Right cardiac atrium (tissue), 5 donors: ENCODE results near the gene TBC1D24. TPM values are rescaled to one million over a fixed set of nuclear protein-coding genes. Genes with fewer than 3 reads are reported as not detected.

Source experiments
- ATAC-seq, 2 donors: fragments of 200-7000 bp; cut with Tn5 transposase; one replicate each; pipeline versions ENCODE4 v1.8.0 to v1.9.1; 2020; ENCODE audit warnings: moderate library complexity in 2 of 2, mild to moderate bottlenecking in 1 of 2
- DNase-seq, 3 donors: peaks; one replicate each; pipeline ENCODE4 v3.0.0-alpha.2; 2020
- H3K27ac ChIP-seq: one replicate; pipeline ENCODE4 v1.5.1; 2013; ENCODE audit warnings: mild to moderate bottlenecking, low read length, control low read depth, moderate library complexity
- H3K27me3 ChIP-seq: one replicate; pipeline ENCODE4 v1.6.1; 2013; ENCODE audit not compliant: control insufficient read depth, insufficient read depth
- H3K4me1 ChIP-seq: one replicate; pipeline ENCODE4 v1.6.1; 2013; ENCODE audit warnings: low read length; ENCODE audit not compliant: control insufficient read depth, insufficient read depth
- H3K4me3 ChIP-seq: one replicate; pipeline ENCODE4 v1.5.1; 2013; ENCODE audit warnings: low read length, control low read depth
- H3K9me3 ChIP-seq: one replicate; pipeline ENCODE4 v1.6.1; 2013; ENCODE audit warnings: low read length; ENCODE audit not compliant: control insufficient read depth
- WGBS: extraction: QIAGEN DNeasy Blood & Tissue Kit; methylation state at CpG from one replicate; pipeline ENCODE4 v1.1.7; 2013; 5-methylcytosine and 5-hydroxymethylcytosine counted together
- intact Hi-C, 4 donors: fragments of 100-400 bp; cut with DNase I; formaldehyde crosslinking; loops; one replicate each; pipeline versions ENCODE4 v1.11.0 to v1.14.0; 2022 to 2023
- polyA plus RNA-seq: library from polyadenylated mRNA; stranded (reverse); fragments of 200-250 nt; gene quantifications from one replicate; pipeline ENCODE4 v1.2.3, GENCODE V29; 2013
- total RNA-seq, 4 donors: library from RNA; stranded (reverse); fragmentation: NEBNext Ultra II Directional; extraction: Animal tissue kit (Norgen Biotek cat#: 25700); gene quantifications; one replicate each; pipeline ENCODE4 v1.2.1, GENCODE V29; 2021
- donor health status: healthy with polysubstance abuse.
- donor health status: DM: no; HTN: yes; CAD: no.
- donor health status: DM: no; HTN: no; CAD: no.
- donor health status: DM: no; HTN: yes; CAD: no; lungs with severe emphysema.
- donor health status: DM: yes; HTN: yes; CAD: no.

The TBC1D24 gene
- total and polyA plus RNA-seq, 5 donors = 5.7 to 15.5 (median 12.8) TPM

- intact Hi-C loops = no loop called here
- H3K4me1 ChIP-seq = peaks cover 6% of the 10 kb centered on the region
- WGBS = 79% methylated on average over 7 of the region's 7 CpGs
Observed at GRCh38 chr16:2470234-2470601, 4.7 kb upstream of the TBC1D24 start.

GRCh38 chr16:2470603-2471015 lies 4.3 kb upstream of the TBC1D24 start:
- 28% methylated on average over 9 of the region's 9 CpGs for WGBS
- DNase-seq (no peak), ATAC-seq (no peak)
- no peaks in the 10 kb centered on the region for H3K27me3 ChIP-seq
- H3K9me3 ChIP-seq = no peaks in the 10 kb centered on the region
- peaks cover 6% of the 10 kb centered on the region for H3K4me1 ChIP-seq
- intact Hi-C loops = no loop called here
- H3K27ac ChIP-seq = no peak overlapping the region
- H3K4me3 ChIP-seq = no peak overlapping the region

More at GRCh38 chr16:2470234-2470601, 4.7 kb upstream of the TBC1D24 start:
- ATAC-seq (no peak), DNase-seq (peak in 1 of 3 donors; percentile 49)
- H3K9me3 ChIP-seq = no peaks in the 10 kb centered on the region
- H3K27ac ChIP-seq = no peak overlapping the region
- H3K4me3 ChIP-seq = no peak overlapping the region
- no peaks in the 10 kb centered on the region for H3K27me3 ChIP-seq

GRCh38 chr16:2471016-2471652 lies 3.8 kb upstream of the TBC1D24 start, which contains the start of gene NTN3:
TSS of gene NTN3 (plus strand) at chr16:2471297. CDS start at chr16:2471702, 405 bp downstream.
- Histone ChIP-seq H3K27me3 (no peaks in the 10 kb centered on the region), H3K9me3 (no peaks in the 10 kb centered on the region), H3K4me1 (peaks cover 6% of the 10 kb centered on the region), H3K4me3 (peak within 1 kb of the TSS; percentile 9), H3K27ac (no peak within 1 kb of the TSS)
- intact Hi-C loops = no loop called here
- ATAC-seq = no peak
- WGBS = 1% methylated on average over 59 of the region's 59 CpGs
- peak in 2 of 3 donors; percentile 69 to 75 for DNase-seq

GRCh38 chr16:2471653-2472487 lies 3.1 kb upstream of the TBC1D24 start:
- intact Hi-C loops = no loop called here
- 34% methylated on average over 61 of the region's 61 CpGs for WGBS
- H3K4me1 ChIP-seq = peaks cover 6% of the 10 kb centered on the region
- H3K27ac ChIP-seq = no peak overlapping the region
- ATAC-seq (no peak), DNase-seq (peak in 2 of 3 donors; percentile 72)
- H3K27me3 ChIP-seq = no peaks in the 10 kb centered on the region
- H3K9me3 ChIP-seq = no peaks in the 10 kb centered on the region
- peak overlapping the region; percentile 9 for H3K4me3 ChIP-seq

- no peak for ATAC-seq
- WGBS = 95% methylated on average over 27 of the region's 27 CpGs
- intact Hi-C loops = no loop called here
- Histone ChIP-seq H3K27ac (no peak overlapping the region), H3K4me3 (no peak overlapping the region), H3K4me1 (peaks cover 6% of the 10 kb centered on the region), H3K27me3 (no peaks in the 10 kb centered on the region), H3K9me3 (no peaks in the 10 kb centered on the region)
- DNase-seq = peak in 2 of 3 donors; percentile 53 to 70
Observed at GRCh38 chr16:2472488-2472864, 2.5 kb upstream of the TBC1D24 start.

- Histone ChIP-seq H3K27ac (no peak overlapping the region), H3K4me3 (no peak overlapping the region), H3K4me1 (peaks cover 6% of the 10 kb centered on the region), H3K27me3 (no peaks in the 10 kb centered on the region), H3K9me3 (no peaks in the 10 kb centered on the region)
- intact Hi-C loops = no loop called here
- ATAC-seq = no peak
- DNase-seq = peak in 1 of 3 donors; percentile 55
- WGBS = 86% methylated on average over 14 of the region's 14 CpGs
Observed at GRCh38 chr16:2472885-2473445, 2.0 kb upstream of the TBC1D24 start.

GRCh38 chr16:2473446-2473926 lies 1.4 kb upstream of the TBC1D24 start:
- Histone ChIP-seq H3K4me3 (peak overlapping the region; percentile 88), H3K9me3 (no peaks in the 10 kb centered on the region), H3K27ac (no peak overlapping the region), H3K4me1 (peaks cover 6% of the 10 kb centered on the region), H3K27me3 (no peaks in the 10 kb centered on the region)
- DNase-seq = peak in 2 of 3 donors; percentile 66 to 77
- intact Hi-C loops = no loop called here
- 5% methylated on average over 49 of the region's 49 CpGs for WGBS
- ATAC-seq = no peak

GRCh38 chr16:2473999-2474876 lies 689 bp upstream of the TBC1D24 start:
- ATAC-seq = peak; percentile 61 to 64
- under 1% methylated on average over 100 of the region's 100 CpGs for WGBS
- peak overlapping the region; percentile 53 for H3K27ac ChIP-seq
- H3K4me3 ChIP-seq = peak overlapping the region; percentile 88
- intact Hi-C loops = loop anchor here in 1 of 4 donors (1.0 kb wide), 1 partner anchor 14 kb away; the partner anchor contains the start of gene TEDC2
- no peaks in the 10 kb centered on the region for H3K9me3 ChIP-seq
- peaks cover 2% of the 10 kb centered on the region for H3K4me1 ChIP-seq
- peak; percentile 65 to 85 (median 84) for DNase-seq
- no peaks in the 10 kb centered on the region for H3K27me3 ChIP-seq

GRCh38 chr16:2475413-2476344 lies 752 bp downstream of the TBC1D24 start:
- Histone ChIP-seq H3K9me3 (no peaks in the 10 kb centered on the region), H3K27ac (no peak overlapping the region), H3K27me3 (no peaks in the 10 kb centered on the region), H3K4me1 (peaks cover 2% of the 10 kb centered on the region), H3K4me3 (peak overlapping the region; percentile 88)
- ATAC-seq (no peak), DNase-seq (peak in 1 of 3 donors; percentile 73)
- 15% methylated on average over 55 of the region's 55 CpGs for WGBS
- intact Hi-C loops = no loop called here
